ENCODE data around the gene PPP1R16B. TPM values are rescaled to one million over a fixed set of nuclear protein-coding genes. Genes with fewer than 3 reads are reported as not detected.

Gene PPP1R16B
- total and polyA plus RNA-seq, 10 of the 15 experiments (the other 5 are each of a cell fraction or from before 2014, with no cell fraction given): 13.4 to 90.2 (median 66.7) TPM

DNA sequence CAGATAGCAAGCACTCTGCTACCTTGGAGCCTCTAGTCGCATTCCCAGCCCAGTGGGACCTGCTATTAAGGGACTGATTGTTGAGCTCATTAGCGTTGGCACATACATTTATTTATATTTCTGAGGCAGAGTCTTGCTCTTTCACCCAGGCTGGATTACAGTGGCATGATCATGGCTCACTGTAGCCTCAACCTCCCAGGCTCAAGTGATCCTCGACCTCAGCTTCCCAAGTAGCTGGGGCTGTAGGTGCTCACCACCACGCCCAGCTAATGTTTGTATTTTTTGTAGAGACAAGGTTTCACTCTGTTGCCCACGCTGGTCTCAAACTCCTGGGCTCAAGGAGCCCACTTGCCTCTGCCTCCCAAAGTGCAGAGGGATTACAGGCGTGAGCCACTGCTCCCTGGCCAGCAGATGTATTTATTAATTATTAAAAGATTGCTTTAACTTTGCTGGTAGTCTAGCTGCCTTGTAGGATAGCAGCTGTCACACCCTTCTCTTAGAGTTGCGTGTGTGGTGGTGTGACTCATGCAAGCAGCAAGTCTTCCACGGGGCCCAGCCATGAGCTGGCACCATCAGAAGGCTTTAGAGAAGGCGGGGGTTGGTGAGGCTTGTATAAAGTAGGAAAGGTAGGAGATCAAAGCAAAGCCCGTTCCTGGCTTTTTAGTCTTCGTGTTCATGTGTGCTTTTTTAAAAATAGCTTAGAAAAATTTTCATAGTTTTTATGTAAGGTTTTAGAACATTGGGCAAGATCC is 40.8 kb upstream of the PPP1R16B start:
- Histone ChIP-seq H3K27me3 (replicated peaks in 1 of 2; ENCODE audit: control insufficient read depth in 2 of 2, insufficient read depth in 2 of 2, low read length in 1 of 2) (no peaks in the 10 kb centered on the region), H3K27ac (ENCODE audit: control insufficient read depth, insufficient read depth) (no peak overlapping the region), H3K79me2 (ENCODE audit: control insufficient read depth, insufficient read depth, low read length) (no peaks in the 10 kb centered on the region), H3K4me3 (no peak overlapping the region), H3K9ac (ENCODE audit: control insufficient read depth, insufficient read depth, low read length) (no peak overlapping the region), H4K20me1 (ENCODE audit: control insufficient read depth, insufficient read depth) (no peaks in the 10 kb centered on the region), H3K4me1 (ENCODE audit: control insufficient read depth, insufficient read depth, low read length) (no peaks in the 10 kb centered on the region), H3K36me3 (ENCODE audit: control insufficient read depth in 2 of 2, insufficient read depth in 2 of 2, low read length in 1 of 2) (peaks cover 7 to 12% of the 10 kb centered on the region in 2 experiments), H2AFZ (ENCODE audit: control insufficient read depth, low read depth, low read length) (no peak overlapping the region), H3K9me3 (replicated peaks; ENCODE audit: control insufficient read depth, insufficient read depth, low read length) (no peaks in the 10 kb centered on the region), H3K4me2 (ENCODE audit: control insufficient read depth, insufficient read depth) (no peak overlapping the region)
- CTCF ChIA-PET: interaction anchor here (11.3 kb wide), 1 partner anchor 14 kb away, joined by 74 read pairs; no protein-coding TSS in a partner anchor
- RAD21 ChIA-PET (ENCODE audit: unreplicated experiment): interaction anchor here (1.0 kb wide), 1 partner anchor 128 kb away, joined by 3 read pairs; no protein-coding TSS in a partner anchor
- SMC1A ChIA-PET (ENCODE audit: uncharacterized antibody, unreplicated experiment): interaction anchor here (1.0 to 1.6 kb wide), 2 partner anchors 114 to 164 kb away, joined by 4 to 5 read pairs; no protein-coding TSS in a partner anchor
- ATAC-seq: no peak
- DNase-seq (ENCODE audit: low read depth, low spot score): no peak
- no peak for FAIRE-seq
- in situ Hi-C loops (cut with MboI): no loop called here
- 78% methylated on average over 11 of the region's 11 CpGs for WGBS (ENCODE audit: insufficient coverage, insufficient replicate concordance, low lambda C conversion rate, missing lambda C conversion rate)
- intact Hi-C loops (cut with micrococcal nuclease; ENCODE audit: unreplicated experiment): no loop called here
- BruUV-seq (replicated peaks): no TSS peak
- POLR2A ChIA-PET: interaction anchor here (0.9 kb wide), 1 partner anchor 12 kb away, joined by 5 read pairs; no protein-coding TSS in a partner anchor
- TF ChIP-seq EGR1 (IDR thresholded peaks at IDR 0.05; ENCODE audit: borderline replicate concordance in 1 of 2, low read depth in 2 of 2, low read length in 2 of 2) (no peak), STAT1 (conservative IDR thresholded peaks at IDR 0.05) (no peak), RFX5 (IDR thresholded peaks at IDR 0.05; ENCODE audit: low read depth, low read length) (no peak), FOXM1 (IDR thresholded peaks at IDR 0.05; ENCODE audit: low read depth, low read length) (no peak), BCLAF1 (IDR thresholded peaks at IDR 0.05) (no peak)
- TF ChIP-seq, protein P1, sequence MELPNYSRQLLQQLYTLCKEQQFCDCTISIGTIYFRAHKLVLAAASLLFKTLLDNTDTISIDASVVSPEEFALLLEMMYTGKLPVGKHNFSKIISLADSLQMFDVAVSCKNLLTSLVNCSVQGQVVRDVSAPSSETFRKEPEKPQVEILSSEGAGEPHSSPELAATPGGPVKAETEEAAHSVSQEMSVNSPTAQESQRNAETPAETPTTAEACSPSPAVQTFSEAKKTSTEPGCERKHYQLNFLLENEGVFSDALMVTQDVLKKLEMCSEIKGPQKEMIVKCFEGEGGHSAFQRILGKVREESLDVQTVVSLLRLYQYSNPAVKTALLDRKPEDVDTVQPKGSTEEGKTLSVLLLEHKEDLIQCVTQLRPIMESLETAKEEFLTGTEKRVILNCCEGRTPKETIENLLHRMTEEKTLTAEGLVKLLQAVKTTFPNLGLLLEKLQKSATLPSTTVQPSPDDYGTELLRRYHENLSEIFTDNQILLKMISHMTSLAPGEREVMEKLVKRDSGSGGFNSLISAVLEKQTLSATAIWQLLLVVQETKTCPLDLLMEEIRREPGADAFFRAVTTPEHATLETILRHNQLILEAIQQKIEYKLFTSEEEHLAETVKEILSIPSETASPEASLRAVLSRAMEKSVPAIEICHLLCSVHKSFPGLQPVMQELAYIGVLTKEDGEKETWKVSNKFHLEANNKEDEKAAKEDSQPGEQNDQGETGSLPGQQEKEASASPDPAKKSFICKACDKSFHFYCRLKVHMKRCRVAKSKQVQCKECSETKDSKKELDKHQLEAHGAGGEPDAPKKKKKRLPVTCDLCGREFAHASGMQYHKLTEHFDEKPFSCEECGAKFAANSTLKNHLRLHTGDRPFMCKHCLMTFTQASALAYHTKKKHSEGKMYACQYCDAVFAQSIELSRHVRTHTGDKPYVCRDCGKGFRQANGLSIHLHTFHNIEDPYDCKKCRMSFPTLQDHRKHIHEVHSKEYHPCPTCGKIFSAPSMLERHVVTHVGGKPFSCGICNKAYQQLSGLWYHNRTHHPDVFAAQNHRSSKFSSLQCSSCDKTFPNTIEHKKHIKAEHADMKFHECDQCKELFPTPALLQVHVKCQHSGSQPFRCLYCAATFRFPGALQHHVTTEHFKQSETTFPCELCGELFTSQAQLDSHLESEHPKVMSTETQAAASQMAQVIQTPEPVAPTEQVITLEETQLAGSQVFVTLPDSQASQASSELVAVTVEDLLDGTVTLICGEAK (IDR thresholded peaks at IDR 0.05; ENCODE audit: borderline replicate concordance): no peak
- TF ChIP-seq, protein P2, sequence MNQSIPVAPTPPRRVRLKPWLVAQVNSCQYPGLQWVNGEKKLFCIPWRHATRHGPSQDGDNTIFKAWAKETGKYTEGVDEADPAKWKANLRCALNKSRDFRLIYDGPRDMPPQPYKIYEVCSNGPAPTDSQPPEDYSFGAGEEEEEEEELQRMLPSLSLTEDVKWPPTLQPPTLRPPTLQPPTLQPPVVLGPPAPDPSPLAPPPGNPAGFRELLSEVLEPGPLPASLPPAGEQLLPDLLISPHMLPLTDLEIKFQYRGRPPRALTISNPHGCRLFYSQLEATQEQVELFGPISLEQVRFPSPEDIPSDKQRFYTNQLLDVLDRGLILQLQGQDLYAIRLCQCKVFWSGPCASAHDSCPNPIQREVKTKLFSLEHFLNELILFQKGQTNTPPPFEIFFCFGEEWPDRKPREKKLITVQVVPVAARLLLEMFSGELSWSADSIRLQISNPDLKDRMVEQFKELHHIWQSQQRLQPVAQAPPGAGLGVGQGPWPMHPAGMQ (IDR thresholded peaks at IDR 0.05; ENCODE audit: borderline replicate concordance): no peak

Measured in GM12878 (cell line).